ENCODE results near the gene SLC35A5. TPM values are rescaled to one million over a fixed set of nuclear protein-coding genes. Genes with fewer than 3 reads are reported as not detected.

SLC35A5 gene
- total RNA-seq, 4 donors from 2014 or later: 21.9 to 43.4 (median 41.9) TPM

DNA sequence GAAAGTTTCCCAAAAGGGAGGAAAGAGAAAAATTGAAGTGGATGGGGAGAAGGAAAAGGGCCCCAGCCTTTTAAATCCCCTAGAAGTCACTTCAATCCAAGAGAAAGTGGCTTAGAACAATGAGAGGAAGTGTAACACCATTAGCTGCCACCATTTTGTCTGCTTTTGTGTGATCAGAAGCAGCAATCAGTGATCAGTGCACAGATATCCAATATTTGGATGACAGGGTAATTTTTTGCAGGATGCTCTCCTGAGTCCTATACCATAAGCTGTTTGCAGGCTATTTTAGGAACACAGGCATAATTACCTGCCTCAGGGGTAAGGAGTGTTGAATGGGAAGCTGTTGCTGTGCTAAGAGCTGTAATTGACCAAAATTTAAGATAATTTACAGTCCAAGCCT lies 31.4 kb downstream of the SLC35A5 start:
- TF ChIP-seq, protein P1, sequence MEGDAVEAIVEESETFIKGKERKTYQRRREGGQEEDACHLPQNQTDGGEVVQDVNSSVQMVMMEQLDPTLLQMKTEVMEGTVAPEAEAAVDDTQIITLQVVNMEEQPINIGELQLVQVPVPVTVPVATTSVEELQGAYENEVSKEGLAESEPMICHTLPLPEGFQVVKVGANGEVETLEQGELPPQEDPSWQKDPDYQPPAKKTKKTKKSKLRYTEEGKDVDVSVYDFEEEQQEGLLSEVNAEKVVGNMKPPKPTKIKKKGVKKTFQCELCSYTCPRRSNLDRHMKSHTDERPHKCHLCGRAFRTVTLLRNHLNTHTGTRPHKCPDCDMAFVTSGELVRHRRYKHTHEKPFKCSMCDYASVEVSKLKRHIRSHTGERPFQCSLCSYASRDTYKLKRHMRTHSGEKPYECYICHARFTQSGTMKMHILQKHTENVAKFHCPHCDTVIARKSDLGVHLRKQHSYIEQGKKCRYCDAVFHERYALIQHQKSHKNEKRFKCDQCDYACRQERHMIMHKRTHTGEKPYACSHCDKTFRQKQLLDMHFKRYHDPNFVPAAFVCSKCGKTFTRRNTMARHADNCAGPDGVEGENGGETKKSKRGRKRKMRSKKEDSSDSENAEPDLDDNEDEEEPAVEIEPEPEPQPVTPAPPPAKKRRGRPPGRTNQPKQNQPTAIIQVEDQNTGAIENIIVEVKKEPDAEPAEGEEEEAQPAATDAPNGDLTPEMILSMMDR (IDR thresholded peaks at IDR 0.05): no peak
- DNase-seq (ENCODE audit: low spot score): no peak
- no peak for ATAC-seq (ENCODE audit: low FRiP score)

DNA sequence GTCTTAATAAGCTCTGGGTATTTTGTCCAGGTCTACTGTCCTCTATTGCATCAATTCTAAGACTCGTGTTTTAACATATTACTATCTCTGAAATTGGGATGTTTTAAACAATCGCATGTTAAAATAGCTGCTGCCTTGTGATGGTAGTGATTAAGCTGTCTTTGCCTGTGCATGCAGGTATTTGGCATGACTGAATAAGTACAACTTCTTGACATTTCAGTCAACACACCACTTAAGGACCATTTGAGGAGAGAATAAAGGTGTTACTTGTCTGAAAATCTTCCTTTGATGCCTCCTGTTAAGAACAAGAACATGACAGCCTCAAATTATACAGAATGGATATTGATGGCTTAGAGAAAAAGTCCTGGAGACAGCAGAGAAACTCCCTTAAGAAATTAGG lies 33.0 kb downstream of the SLC35A5 start:
- DNase-seq (ENCODE audit: low spot score): no peak
- TF ChIP-seq, protein P1 (IDR thresholded peaks at IDR 0.05): no peak
- no peak for ATAC-seq (ENCODE audit: low FRiP score)

DNA sequence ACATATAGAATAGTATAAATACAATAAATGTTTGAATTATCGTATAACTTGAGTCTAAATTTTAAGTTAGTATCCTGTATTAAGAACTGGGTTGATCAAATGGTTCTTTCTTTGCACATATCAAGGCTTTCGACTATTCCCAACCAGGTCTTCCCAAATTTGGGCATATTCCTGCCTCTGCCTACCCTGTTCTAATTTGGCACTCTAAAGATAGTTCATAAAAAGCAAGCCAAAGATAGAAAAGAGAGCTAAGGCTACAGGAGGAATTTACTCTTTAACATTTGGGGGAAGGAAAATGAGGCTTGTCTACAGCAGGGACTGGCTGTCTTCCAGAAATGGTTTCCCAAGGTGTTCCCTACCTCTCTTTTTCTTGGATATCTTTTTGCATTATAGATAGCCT lies 36.1 kb downstream of the SLC35A5 start:
- TF ChIP-seq, protein P1 (IDR thresholded peaks at IDR 0.05): no peak
- DNase-seq (ENCODE audit: low spot score) (no peak), ATAC-seq (ENCODE audit: low FRiP score) (no peak)

DNA sequence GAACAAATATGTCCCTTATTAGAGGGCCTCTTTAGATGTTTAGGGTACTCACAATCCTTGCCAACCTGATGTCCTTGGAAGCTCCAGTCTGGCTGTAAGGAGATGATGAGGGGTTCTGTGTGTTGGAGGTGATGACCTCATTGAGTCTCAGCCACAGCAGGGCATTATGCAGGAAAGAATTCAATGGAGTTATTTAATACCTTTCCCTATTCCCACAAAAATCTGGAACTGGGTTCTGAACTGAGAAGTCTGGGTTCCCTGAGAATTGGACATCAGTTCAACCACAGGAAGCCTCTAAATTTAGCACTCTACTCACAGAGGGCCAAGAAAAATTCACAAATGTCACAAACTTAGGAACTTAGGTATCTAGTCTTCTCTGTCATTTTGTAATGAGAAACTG lies 36.9 kb downstream of the SLC35A5 start:
- ATAC-seq (ENCODE audit: low FRiP score): no peak
- TF ChIP-seq, protein P1 (IDR thresholded peaks at IDR 0.05): no peak

DNA sequence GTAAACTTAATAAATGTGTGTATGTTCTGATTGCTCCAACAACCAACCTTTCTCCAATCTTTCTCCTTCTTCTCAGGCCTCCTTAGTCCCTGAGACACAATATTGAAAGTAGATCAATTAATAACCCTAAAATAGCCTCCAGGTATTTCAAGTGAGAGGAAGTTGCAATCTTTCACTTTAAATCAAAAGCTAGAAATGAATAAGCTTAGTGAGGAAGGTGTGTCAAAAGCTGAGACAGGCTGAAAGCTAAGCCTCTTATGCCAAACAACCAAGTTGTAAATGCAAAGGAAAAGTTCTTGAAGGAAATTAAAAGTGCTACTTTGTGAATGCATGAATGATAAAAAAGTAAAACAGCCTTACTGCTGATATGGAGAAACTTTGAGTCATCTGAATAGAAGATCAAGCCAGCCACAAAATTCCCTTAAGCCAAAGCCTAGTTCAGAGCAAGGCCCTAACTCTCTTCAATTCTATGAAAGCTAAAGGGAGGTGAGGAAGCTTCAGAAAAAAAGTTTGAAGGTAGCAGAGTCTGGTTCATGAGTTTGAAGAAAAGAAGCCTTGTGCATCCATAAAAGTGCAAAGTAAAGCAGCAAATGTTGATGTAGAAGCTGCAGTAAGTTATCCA lies 40.5 kb downstream of the SLC35A5 start:
- ATAC-seq (ENCODE audit: low FRiP score): no peak
- DNase-seq (ENCODE audit: low spot score): no peak
- TF ChIP-seq, protein P1 (IDR thresholded peaks at IDR 0.05): no peak

More for the DNA sequence above, 36.9 kb downstream of the SLC35A5 start:
- DNase-seq (ENCODE audit: low spot score): no peak

DNA sequence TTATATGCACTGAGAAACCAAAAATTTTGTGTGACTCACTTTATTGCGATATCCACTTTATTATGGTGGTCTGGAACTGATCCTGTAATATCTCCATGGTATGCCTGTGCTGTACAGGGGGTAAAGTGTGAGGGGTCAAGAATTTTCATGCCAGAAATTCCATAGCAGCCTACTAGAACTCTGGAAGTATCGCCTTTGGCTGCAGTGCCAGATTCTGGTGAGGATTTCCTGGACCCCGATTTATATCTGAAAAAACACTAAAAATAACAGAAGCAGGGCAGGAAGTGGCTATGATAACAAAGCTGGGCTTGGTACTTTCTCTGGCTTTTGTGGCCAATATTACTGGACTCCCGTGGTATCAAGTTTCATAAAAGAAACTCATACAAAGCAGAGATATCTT lies 42.7 kb downstream of the SLC35A5 start:
- TF ChIP-seq, protein P1 (IDR thresholded peaks at IDR 0.05): no peak
- DNase-seq (ENCODE audit: low spot score) (no peak), ATAC-seq (ENCODE audit: low FRiP score) (no peak)

DNA sequence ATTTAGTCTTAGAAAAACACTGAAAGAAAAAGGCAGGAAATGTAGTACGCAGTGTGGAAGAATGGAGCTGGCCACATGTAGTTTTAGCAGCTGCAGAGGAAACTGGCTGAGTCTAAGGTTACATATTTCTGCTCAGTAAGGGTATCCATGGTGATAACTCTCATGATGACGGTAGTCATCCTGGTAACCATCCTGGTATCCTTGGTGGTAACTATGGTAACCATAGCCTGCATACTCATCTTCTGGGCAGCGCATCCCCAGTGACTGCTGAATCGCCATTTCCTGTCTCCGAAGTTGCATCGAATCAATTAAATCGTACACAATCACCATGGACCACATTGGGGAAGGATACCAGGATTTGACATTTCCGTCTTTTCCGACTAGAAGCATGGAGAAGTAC lies 43.4 kb downstream of the SLC35A5 start:
- ATAC-seq (ENCODE audit: low FRiP score): no peak
- no peak for DNase-seq (ENCODE audit: low spot score)

More for the DNA sequence above, 43.4 kb downstream of the SLC35A5 start:
- TF ChIP-seq, protein P1 (IDR thresholded peaks at IDR 0.05): no peak
